LNCaP clone FGC (cell line): ENCODE data around the gene SPSB1.

Experiments used
- DNase-seq: peaks from one replicate; pipeline ENCODE4 v3.0.0-alpha.2; 2011; ENCODE audit warnings: low read depth
- H3K4me3 ChIP-seq: 2 replicates; pipeline ENCODE4 v1.5.1; 2011; ENCODE audit warnings: mild to moderate bottlenecking, low read depth, low read length, control low read depth
- TF ChIP-seq, protein P1 (sequence below): IDR thresholded peaks from 2 replicates; pipeline ENCODE4 v1.5.1; 2012; ENCODE audit warnings: mild to moderate bottlenecking; ENCODE audit not compliant: control insufficient read depth, insufficient read depth; ENCODE audit errors: extremely low read depth

Gene SPSB1

DNA sequence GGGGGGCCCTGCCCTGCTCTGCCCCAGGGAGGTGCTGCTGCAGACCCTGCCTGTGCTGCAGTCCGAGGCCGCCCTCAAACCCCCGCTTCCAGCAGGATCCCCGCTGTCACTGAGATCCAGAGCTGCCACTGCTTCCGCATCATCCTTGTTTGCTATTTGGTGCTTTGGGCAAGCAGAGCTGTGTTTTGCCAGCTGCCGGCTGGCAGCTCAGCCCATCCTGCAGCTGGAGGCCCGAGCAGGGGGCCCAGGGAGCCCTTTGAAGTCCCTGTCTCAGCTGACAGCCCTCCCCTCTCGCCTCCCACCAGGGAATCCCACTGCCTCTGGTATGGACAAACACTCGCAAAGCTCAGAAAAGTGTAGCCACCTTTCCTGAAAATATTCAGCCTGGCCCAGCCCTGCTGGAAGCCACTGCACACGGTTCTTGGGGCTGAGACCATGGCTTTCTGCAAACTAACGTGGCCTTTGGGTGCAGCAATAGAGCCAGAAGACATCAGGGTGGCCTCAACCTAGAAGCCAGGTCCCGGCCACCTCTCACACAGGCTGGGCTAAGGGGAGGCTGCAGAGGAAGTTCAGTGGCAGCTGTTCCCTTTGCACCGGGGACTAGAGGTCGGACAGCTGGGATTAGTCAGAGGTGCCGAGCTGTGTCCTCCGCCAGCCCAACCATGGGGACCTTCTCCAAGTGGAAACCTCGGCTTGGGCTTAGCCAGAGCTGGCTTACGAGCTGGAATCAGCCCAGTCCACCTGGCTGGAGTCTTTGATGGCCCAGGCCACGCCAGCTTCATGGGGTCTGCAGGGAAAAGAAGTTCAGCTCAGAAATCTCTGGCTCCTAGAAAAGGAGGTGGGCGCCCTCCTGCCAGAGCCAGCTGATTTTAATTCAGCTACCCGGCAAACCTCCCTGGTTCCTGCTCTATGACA is 107.1 kb downstream of the SPSB1 start:
- DNase-seq: no peak
- no peak overlapping the region for H3K4me3 ChIP-seq
- TF ChIP-seq, protein P1, sequence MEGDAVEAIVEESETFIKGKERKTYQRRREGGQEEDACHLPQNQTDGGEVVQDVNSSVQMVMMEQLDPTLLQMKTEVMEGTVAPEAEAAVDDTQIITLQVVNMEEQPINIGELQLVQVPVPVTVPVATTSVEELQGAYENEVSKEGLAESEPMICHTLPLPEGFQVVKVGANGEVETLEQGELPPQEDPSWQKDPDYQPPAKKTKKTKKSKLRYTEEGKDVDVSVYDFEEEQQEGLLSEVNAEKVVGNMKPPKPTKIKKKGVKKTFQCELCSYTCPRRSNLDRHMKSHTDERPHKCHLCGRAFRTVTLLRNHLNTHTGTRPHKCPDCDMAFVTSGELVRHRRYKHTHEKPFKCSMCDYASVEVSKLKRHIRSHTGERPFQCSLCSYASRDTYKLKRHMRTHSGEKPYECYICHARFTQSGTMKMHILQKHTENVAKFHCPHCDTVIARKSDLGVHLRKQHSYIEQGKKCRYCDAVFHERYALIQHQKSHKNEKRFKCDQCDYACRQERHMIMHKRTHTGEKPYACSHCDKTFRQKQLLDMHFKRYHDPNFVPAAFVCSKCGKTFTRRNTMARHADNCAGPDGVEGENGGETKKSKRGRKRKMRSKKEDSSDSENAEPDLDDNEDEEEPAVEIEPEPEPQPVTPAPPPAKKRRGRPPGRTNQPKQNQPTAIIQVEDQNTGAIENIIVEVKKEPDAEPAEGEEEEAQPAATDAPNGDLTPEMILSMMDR: no peak

DNA sequence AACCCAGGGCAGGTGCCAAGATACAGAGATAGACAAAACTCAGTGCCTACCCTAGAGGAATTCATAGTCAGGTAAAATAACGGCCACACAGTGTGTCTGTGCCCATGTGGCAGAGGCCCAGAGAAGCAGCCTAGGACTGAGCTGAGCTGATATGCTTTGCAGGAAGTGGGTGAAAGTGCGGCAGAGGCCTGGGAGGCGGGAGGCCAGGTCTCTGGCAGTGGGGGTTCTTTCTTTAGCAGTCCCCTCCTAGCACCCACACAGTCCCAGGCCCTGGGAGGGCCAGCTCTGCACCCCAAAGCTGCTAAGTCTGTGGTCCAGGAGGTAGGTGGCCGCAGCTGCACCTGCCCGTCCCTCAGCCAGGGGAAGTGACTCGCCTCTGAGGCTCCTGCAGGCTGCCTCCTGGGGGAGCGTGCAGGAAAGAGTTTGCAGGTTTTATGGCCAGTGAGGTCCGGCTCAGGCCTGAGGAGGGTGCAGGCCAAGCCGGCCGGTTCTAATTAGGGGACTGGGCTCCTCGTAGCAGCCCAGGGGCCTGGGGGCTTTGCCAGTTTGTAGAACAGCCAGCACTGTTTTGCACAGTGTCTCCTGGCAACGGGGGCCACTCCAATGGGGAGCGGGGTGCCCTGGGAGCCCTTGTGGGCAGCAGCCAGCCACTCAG is 107.9 kb downstream of the SPSB1 start:
- TF ChIP-seq, protein P1: no peak
- H3K4me3 ChIP-seq: no peak overlapping the region
- no peak for DNase-seq

DNA sequence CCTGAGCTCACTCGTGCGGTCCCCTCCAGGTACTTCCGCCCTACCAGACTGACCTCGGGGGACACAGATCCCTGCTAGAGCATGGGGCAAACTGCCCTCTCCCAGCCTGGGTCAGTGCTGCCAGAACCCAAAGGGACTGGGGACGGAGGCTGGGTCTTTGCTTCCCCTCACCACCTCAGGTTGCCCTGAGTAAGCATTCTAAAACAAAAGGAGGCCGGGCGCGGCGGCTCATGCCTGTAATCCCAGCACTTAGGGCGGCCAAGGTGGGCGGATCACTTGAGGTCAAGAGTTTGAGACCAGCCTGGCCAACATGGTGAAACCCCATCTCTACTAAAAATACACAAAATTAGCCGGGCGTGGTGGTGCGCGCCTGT is 108.4 kb downstream of the SPSB1 start:
- no peak overlapping the region for H3K4me3 ChIP-seq
- DNase-seq: no peak
- TF ChIP-seq, protein P1: no peak

DNA sequence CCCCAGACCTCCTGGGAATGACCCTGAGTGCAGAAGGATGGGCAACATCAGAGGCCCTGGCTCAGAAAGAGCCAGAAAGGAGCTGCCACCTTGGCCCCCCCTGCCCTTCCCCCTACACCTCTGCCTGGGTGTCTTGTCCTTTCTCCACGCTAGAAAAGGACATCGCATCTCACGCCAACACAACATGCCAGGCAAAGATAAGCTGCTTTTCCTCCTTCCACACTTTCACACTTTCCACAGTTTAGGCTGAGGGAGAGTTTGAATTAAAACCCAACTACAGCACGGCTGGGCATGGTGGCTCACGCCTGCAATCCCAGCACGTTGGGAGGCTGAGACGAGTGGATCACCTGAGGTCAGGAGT is 109.5 kb downstream of the SPSB1 start:
- TF ChIP-seq, protein P1: no peak
- H3K4me3 ChIP-seq: no peak overlapping the region

DNA sequence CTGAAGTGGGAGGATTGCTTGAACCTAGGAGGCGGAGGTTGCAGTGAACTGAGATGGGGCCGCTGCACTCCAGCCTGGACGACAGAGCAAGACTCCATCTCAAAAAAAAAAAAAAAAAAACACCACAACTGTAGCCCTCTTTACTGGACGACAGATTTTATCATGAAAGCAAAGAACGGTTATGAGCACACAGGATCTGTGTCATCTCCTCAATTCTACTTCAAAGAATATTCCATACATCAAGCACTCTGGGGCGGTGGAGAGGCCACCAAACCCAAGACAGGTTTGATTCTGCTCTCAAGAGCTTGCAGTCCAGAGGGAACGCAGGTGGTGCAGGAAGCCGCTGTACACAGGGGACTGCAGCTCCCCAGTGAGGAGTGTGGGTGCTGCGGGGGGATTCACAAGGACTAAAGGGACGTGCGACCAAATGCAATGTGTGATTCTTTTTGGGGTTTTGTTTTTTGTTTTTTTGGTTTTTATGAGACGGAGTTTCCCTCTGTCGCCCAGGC is 110.1 kb downstream of the SPSB1 start:
- DNase-seq: no peak
- no peak overlapping the region for H3K4me3 ChIP-seq
- TF ChIP-seq, protein P1: no peak

More for the DNA sequence above, 109.5 kb downstream of the SPSB1 start:
- no peak for DNase-seq

- TF ChIP-seq, protein P1: no peak
- DNase-seq: no peak
- no peak overlapping the region for H3K4me3 ChIP-seq
Observed at GRCh38 chr1:9404117-9404914, 111.6 kb downstream of the SPSB1 start.
